ENCODE measurements around the gene ICAM1. TPM values are rescaled to one million over a fixed set of nuclear protein-coding genes. Genes with fewer than 3 reads are reported as not detected.

ICAM1 gene
- polyA plus RNA-seq, 1 donor from 2014 or later: not detected

- Histone ChIP-seq H3K9me3 (ENCODE audit: low read length) (no peaks in the 10 kb centered on the region), H3K9me2 (ENCODE audit: insufficient read depth, low read length) (no peaks in the 10 kb centered on the region), H3K27ac (ENCODE audit: low read length) (no peak overlapping the region), H3K4me2 (ENCODE audit: low read length) (peak overlapping the region; percentile 52), H4K20me1 (ENCODE audit: insufficient read depth) (no peaks in the 10 kb centered on the region), H3K36me3 (ENCODE audit: insufficient read depth, low read length) (no peaks in the 10 kb centered on the region), H3K4me3 (ENCODE audit: low read length) (peak overlapping the region; percentile 66), H3K9ac (ENCODE audit: low read length) (peak overlapping the region; percentile 36), H3K79me2 (replicated peaks; ENCODE audit: insufficient read depth, low read length) (no peaks in the 10 kb centered on the region), H3F3A (ENCODE audit: insufficient read depth, low read length, poor library complexity, severe bottlenecking) (no peaks in the 10 kb centered on the region), H2AFZ (ENCODE audit: low read depth, low read length) (no peak overlapping the region), H3K27me3 (ENCODE audit: insufficient read depth, low read depth, low read length) (peaks cover 92% of the 10 kb centered on the region)
- TF ChIP-seq MXI1 (conservative IDR thresholded peaks at IDR 0.05; ENCODE audit: poor library complexity, severe bottlenecking): peak; percentile 89
- no peak for TF ChIP-seq TAF1 (IDR thresholded peaks at IDR 0.05; ENCODE audit: low read depth)
Observed at GRCh38 chr19:10289167-10289835, 18.4 kb downstream of the ICAM1 start.

- Histone ChIP-seq H3K9me3 (ENCODE audit: low read length) (no peaks in the 10 kb centered on the region), H3F3A (ENCODE audit: insufficient read depth, low read length, poor library complexity, severe bottlenecking) (no peaks in the 10 kb centered on the region), H3K36me3 (ENCODE audit: insufficient read depth, low read length) (no peaks in the 10 kb centered on the region), H3K9ac (ENCODE audit: low read length) (peak within 1 kb of the TSS; percentile 36), H3K27me3 (ENCODE audit: insufficient read depth, low read depth, low read length) (peaks cover 97% of the 10 kb centered on the region), H3K4me3 (ENCODE audit: low read length) (peak within 1 kb of the TSS; percentile 66), H2AFZ (ENCODE audit: low read depth, low read length) (peak within 1 kb of the TSS; percentile 8), H4K20me1 (ENCODE audit: insufficient read depth) (no peaks in the 10 kb centered on the region), H3K79me2 (replicated peaks; ENCODE audit: insufficient read depth, low read length) (no peaks in the 10 kb centered on the region), H3K4me2 (ENCODE audit: low read length) (peak within 1 kb of the TSS; percentile 52), H3K9me2 (ENCODE audit: insufficient read depth, low read length) (no peaks in the 10 kb centered on the region), H3K27ac (ENCODE audit: low read length) (no peak within 1 kb of the TSS)
- TF ChIP-seq EZH2 (IDR thresholded peaks at IDR 0.05; ENCODE audit: borderline replicate concordance, insufficient read depth, low read length, poor library complexity, severe bottlenecking) (peak; percentile 28), CTCF (IDR thresholded peaks at IDR 0.05; ENCODE audit: poor library complexity, severe bottlenecking) (no peak)
Observed at GRCh38 chr19:10289836-10290356, 19.0 kb downstream of the ICAM1 start, which contains the start of gene ICAM5. TSS of gene ICAM5 (plus strand) at chr19:10289952. CDS start at chr19:10290044, 92 bp downstream.

- Histone ChIP-seq H3K27ac (ENCODE audit: low read length) (no peak overlapping the region), H3K9ac (ENCODE audit: low read length) (peak overlapping the region; percentile 36), H2AFZ (ENCODE audit: low read depth, low read length) (peak overlapping the region; percentile 8)
Observed at GRCh38 chr19:10290357-10290875, 19.5 kb downstream of the ICAM1 start.

More at GRCh38 chr19:10290357-10290875, 19.5 kb downstream of the ICAM1 start:
- Histone ChIP-seq H3K36me3 (ENCODE audit: insufficient read depth, low read length) (no peaks in the 10 kb centered on the region), H3K4me2 (ENCODE audit: low read length) (peak overlapping the region; percentile 19), H3K9me3 (ENCODE audit: low read length) (no peaks in the 10 kb centered on the region), H3K27me3 (ENCODE audit: insufficient read depth, low read depth, low read length) (peaks cover 100% of the 10 kb centered on the region), H3K79me2 (replicated peaks; ENCODE audit: insufficient read depth, low read length) (no peaks in the 10 kb centered on the region), H3K4me3 (ENCODE audit: low read length) (peak overlapping the region; percentile 66), H4K20me1 (ENCODE audit: insufficient read depth) (no peaks in the 10 kb centered on the region), H3K9me2 (ENCODE audit: insufficient read depth, low read length) (no peaks in the 10 kb centered on the region), H3F3A (ENCODE audit: insufficient read depth, low read length, poor library complexity, severe bottlenecking) (no peaks in the 10 kb centered on the region)
- TF ChIP-seq EZH2 (IDR thresholded peaks at IDR 0.05; ENCODE audit: borderline replicate concordance, insufficient read depth, low read length, poor library complexity, severe bottlenecking): no peak
- no peak for TF ChIP-seq MXI1 (conservative IDR thresholded peaks at IDR 0.05; ENCODE audit: poor library complexity, severe bottlenecking)
- TF ChIP-seq RAD21 (conservative IDR thresholded peaks at IDR 0.05): no peak
- TF ChIP-seq TAF1 (IDR thresholded peaks at IDR 0.05; ENCODE audit: low read depth): no peak
- TF ChIP-seq REST (IDR thresholded peaks at IDR 0.05; ENCODE audit: borderline replicate concordance): no peak
- no peak for TF ChIP-seq CTCF (IDR thresholded peaks at IDR 0.05; ENCODE audit: poor library complexity, severe bottlenecking)
- no peak for TF ChIP-seq SMC3 (conservative IDR thresholded peaks at IDR 0.05; ENCODE audit: poor library complexity)
